RPMI7951 (cell line): ENCODE measurements around the gene PRKAR1B. TPM values are rescaled to one million over a fixed set of nuclear protein-coding genes. Genes with fewer than 3 reads are reported as not detected.
A peak's percentile ranks its signal among the peaks of the same experiment; 100 is the strongest.
"Not testable (repeated sequence)": the region's sequence is repeated elsewhere in the genome, so short reads cannot be mapped to it uniquely, and the experiment has no call there.

ENCODE experiments used
- DNase-seq: peaks from one replicate; pipeline ENCODE4 v3.0.0-alpha.2; 2012; ENCODE audit warnings: low read depth
- total RNA-seq: library from RNA; depleted of rRNA; stranded (reverse); fragments of >200 nt; shearing (Covaris generic); gene quantifications from 2 replicates; pipeline ENCODE4 v1.2.3, GENCODE V29; 2014

PRKAR1B gene
- total RNA-seq, 1 experiment from 2014 or later = 5.0 TPM

DNA sequence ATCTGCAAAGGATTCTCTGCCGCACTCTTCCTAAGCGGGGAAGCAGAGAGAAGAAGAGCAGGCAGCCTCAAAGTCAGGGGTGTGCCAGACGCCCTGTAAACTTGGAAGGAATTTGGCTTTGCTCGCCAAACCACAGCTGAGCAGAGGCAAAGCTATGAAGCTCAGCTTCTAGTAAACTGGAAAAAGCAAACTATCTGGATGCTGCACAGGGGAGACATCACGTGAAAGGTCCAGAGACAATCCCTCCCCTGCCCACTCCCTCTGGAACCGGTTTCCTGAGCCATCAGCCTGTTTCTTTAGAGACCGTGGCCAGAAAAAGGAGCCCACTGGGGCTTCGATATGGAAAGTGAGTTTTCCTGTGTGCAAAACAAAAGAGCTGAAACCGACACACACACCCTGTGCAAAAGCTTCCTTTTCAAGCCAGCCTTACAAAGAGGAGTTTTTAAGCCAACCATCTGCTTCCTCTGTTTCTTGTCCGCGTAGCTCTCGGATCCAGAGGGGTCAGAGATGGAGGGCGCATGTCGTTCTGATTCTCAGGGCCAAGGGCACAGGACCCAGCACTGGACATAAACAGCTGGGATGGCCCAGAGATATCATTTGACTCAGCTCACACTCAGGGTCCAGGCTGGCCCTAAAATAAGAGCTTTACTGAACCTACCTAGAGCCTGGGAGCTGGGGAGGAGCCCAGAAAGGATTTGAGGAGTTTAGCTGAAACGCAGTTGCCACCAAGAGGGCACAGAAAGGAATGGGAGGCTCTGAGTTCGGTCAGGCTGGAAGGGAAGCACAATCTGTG, 58.7 kb downstream of the PRKAR1B start:
- peak; percentile 24 for DNase-seq

DNA sequence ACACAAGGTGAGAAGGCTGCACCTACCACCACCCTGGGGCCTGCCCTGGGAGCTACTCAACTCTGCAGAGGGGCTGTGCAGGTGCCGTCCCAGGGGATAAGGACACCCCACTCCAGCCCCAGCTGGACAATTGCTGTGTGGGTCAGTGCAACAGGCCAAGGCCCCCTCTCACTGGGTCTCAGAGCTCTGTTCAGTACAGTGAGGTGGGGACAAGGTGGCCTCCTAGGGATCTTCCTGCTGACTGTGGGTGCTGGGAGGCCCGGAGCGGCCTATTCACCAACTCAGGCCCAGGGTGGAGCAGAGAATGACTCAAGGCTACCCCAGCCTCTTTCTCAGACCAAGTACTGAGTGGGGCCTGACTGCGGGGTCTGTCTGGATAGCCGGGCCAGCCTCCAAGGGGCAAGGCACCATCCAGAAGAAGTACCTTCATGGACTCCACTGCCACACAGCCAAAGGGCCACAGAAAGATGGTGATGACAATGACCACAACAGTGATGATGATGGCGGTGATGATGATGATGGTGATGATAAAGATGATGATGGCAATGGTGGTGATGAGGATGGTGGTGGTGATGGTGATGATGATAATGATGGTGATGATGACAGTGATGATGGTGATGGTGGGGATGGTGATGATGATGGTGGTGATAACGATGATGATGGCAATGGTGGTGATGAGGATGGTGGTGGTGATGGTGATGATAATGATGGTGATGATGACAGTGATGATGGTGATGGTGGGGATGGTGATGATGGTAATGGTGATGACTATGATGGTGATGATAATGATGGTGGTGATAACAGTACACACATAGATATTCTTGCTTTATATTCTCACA, 60.4 kb downstream of the PRKAR1B start:
- DNase-seq = no peak

DNA sequence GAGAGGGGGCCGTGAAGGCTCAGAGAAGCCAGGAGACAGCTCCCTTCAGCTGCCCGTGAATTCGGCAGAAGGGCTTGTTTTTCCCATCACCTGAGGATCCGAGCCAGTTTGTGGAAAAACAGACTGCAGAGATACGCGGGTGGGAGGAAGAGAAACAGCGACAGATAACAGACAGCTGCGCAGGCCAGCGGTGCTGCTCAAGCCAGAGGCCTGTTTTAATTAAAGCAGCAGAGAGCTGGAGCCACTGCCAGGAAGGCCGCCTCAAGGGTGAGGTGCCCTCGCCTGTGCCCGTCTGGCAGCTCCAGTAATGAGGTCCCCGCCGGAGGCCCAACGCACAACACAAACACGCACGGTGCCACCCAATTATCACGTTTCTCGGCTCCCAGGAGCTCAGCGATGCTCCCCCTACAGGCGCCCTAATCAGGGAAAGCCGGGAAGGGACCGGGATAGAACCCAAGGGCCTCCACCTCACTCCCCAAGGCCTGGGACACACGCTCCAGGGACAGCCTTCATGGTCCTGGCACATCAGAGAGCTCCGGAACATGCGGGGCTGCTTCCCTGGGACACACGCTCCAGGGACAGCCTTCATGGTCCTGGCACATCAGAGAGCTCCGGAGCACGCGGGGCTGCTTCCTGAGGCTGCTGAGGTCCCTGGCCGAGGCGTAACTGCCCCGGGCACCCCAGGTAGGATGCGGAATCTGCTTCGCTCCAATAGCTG, 61.2 kb downstream of the PRKAR1B start:
- DNase-seq = no peak

- DNase-seq = no peak
Measured at GRCh38 chr7:664997-665735, 61.9 kb downstream of the PRKAR1B start.

GRCh38 chr7:664402-664775, 62.7 kb downstream of the PRKAR1B start:
- no peak for DNase-seq

GRCh38 chr7:662576-662975, 64.5 kb downstream of the PRKAR1B start:
- no peak for DNase-seq

DNA sequence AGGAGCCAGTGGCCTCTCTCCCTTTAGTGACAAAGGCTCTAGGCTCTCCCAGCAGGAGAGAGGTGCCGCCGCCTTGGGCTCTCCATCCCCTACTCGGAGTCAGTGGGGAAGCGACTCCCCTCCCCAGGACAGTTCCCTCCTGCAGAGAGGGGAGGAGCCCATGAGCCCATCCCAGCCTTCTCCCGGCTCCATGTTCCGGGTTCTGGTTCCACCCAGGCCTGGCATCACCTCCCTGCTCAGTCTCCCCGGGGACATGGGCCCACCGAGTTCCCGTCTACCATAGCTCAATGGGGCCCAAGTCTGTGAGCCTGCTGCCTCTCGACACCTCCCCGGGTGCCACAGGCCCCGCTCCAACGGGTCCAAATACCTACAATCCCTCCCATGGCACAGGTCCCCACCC, 67.1 kb downstream of the PRKAR1B start:
- no peak for DNase-seq

GRCh38 chr7:659306-659847, 67.7 kb downstream of the PRKAR1B start:
- DNase-seq = no peak

- peak; percentile 51 for DNase-seq
Measured at GRCh38 chr7:657565-658119, 69.4 kb downstream of the PRKAR1B start.

- DNase-seq = not testable (repeated sequence)
Measured at GRCh38 chr7:657010-657409, 70.1 kb downstream of the PRKAR1B start.

GRCh38 chr7:655758-656157, 71.3 kb downstream of the PRKAR1B start:
- DNase-seq = no peak

- no peak for DNase-seq
Measured at GRCh38 chr7:653829-654764, 73.0 kb downstream of the PRKAR1B start.

GRCh38 chr7:652881-653280, 74.2 kb downstream of the PRKAR1B start:
- no peak for DNase-seq

GRCh38 chr7:652167-652566, 74.9 kb downstream of the PRKAR1B start:
- not testable (repeated sequence) for DNase-seq

DNA sequence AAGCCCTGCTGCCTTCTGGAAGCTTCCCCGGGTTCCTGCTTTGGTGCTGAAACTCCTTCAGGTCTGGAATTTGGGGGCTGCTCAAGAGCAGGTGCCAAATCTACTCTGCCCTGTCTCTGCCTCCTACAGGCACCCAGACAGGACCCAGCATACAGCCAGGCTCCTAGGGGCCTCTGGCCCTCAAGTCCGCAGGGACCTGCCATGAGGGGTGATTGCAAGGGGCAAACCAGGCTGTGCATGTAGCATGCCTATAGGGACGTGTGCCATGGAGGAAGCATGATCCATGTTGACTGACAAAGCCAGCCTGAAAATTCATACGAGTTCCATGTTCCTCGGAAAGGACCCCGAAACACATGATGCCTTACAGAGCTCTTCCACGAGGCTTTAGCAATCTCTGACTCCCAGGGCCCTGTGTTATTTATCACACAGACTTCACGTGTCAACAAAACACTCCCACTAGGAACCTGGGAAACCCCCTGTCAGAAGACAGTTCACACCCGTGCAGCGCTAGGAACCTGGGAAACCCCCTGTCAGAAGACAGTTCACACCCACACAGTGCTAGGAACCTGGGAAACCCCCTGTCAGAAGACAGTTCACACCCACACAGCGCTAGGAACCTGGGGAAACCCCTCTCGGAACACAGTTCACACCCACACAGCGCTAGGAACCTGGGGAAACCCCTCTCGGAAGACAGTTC, 75.9 kb downstream of the PRKAR1B start:
- DNase-seq = no peak

GRCh38 chr7:650339-651031, 76.6 kb downstream of the PRKAR1B start:
- DNase-seq = no peak

GRCh38 chr7:646951-647350, 80.1 kb downstream of the PRKAR1B start:
- DNase-seq = no peak

DNA sequence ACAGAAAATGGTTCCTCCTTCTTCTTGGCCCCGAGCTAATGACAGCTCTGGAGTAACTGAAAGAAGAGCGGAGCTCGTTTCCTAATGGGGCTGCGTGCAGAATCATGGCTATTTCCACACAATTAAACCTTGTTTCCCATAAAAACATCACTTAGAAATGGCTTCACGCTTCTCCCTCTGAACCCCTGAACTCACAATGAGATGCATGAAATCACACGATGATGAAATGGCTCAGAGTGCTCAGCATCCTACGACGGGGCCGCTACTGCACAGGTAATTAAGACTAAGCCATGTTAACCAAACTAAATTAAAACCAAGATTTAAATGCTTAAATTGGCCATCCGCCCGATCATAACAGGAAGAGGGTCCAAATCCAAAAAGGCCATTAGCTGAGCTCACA, 80.6 kb downstream of the PRKAR1B start:
- DNase-seq = no peak

DNA sequence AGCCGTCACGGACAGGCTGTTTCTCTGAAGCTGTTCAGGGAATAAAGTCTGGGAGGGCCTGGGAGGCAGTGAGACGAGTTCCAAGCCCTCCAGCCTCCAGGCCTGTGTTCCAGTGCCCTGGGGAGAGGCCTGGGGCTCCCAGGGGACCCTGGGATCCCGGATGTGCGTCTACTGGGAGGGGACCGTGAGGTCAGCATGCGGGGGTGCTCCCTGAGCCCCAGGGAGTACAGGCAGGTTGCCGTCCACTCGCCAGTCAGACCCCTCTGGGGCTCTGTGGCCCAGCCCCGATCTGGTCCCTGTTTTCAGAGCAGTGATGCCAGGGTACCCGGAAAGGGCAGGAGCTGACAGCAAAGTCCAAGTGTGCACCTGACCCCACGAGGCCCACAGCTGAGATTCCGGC, 81.5 kb downstream of the PRKAR1B start:
- no peak for DNase-seq
